Measurements from ENCODE around the gene OR4K1. TPM values are rescaled to one million over a fixed set of nuclear protein-coding genes. Genes with fewer than 3 reads are reported as not detected.

OR4K1 gene, protein sequence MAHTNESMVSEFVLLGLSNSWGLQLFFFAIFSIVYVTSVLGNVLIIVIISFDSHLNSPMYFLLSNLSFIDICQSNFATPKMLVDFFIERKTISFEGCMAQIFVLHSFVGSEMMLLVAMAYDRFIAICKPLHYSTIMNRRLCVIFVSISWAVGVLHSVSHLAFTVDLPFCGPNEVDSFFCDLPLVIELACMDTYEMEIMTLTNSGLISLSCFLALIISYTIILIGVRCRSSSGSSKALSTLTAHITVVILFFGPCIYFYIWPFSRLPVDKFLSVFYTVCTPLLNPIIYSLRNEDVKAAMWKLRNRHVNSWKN
- total RNA-seq = not detected in 3 replicates
- long read RNA-seq = 0 reads

DNA sequence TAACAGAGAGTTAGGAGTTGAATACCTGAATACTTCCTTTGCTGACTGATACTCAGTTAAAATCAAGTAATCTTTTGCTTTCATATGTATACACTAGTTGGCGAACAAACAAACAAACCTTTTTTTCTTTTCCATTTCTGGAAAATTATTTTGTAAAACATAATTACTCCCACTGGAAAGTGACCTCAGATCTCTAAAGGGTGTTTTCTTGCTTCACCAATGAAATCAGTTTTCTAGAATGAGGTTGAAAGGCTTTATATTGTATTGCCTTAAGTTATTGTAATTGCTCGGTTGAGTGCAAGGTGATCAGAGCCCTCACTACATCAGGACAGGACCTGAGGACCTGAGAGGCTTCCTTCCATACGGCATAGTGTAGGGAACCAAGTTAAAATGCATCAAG is at the start of gene OR4K1:
Gene OR4K1 (plus strand): TSS at position 301 of the 400 bp plus-strand sequence. CDS start 4,750 bp downstream, outside the sequence.
- Mint-ChIP-seq H3K36me3 (ENCODE audit: low read depth) (peaks cover 1% of the 10 kb centered on the region), H3K27me3 (ENCODE audit: low read depth) (no peaks in the 10 kb centered on the region), H3K4me1 (ENCODE audit: low read depth) (no peaks in the 10 kb centered on the region), H3K9me3 (ENCODE audit: low read depth) (peaks cover 44% of the 10 kb centered on the region), H3K27ac (ENCODE audit: unreplicated experiment) (no peak within 1 kb of the TSS), H3K4me3 (ENCODE audit: unreplicated experiment) (no peak within 1 kb of the TSS)
- no peak for DNase-seq (ENCODE audit: low spot score)
- TF ChIP-seq, protein P1, sequence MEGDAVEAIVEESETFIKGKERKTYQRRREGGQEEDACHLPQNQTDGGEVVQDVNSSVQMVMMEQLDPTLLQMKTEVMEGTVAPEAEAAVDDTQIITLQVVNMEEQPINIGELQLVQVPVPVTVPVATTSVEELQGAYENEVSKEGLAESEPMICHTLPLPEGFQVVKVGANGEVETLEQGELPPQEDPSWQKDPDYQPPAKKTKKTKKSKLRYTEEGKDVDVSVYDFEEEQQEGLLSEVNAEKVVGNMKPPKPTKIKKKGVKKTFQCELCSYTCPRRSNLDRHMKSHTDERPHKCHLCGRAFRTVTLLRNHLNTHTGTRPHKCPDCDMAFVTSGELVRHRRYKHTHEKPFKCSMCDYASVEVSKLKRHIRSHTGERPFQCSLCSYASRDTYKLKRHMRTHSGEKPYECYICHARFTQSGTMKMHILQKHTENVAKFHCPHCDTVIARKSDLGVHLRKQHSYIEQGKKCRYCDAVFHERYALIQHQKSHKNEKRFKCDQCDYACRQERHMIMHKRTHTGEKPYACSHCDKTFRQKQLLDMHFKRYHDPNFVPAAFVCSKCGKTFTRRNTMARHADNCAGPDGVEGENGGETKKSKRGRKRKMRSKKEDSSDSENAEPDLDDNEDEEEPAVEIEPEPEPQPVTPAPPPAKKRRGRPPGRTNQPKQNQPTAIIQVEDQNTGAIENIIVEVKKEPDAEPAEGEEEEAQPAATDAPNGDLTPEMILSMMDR (IDR thresholded peaks at IDR 0.05) = no peak

DNA sequence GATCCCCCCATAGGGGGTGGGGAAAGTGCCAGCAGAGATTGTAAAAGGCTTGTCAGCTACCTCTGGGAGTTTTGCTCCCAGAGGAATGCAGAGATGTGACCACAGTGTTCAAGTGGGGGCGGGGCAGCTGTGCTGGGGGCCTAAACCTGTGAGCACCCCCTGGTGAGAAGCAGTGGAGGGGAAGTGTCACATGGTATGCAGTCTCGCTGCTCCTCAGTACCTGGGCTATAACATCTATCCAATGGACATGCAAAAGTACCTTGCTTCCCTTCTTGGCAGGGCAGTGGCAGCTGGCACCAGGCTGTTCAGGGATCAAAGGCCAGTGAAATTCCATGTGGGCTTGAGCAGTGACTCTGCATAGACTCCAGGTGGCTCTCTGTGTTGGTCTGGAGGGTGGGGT is 35.4 kb upstream of the OR4K1 start:
- H3K9me3 Mint-ChIP-seq (ENCODE audit: low read depth) = peaks cover 43% of the 10 kb centered on the region
- TF ChIP-seq, protein P1 (IDR thresholded peaks at IDR 0.05) = no peak
- H3K36me3 Mint-ChIP-seq (ENCODE audit: low read depth) = no peaks in the 10 kb centered on the region
- DNase-seq (ENCODE audit: low spot score) = no peak
- H3K27me3 Mint-ChIP-seq (ENCODE audit: low read depth) = no peaks in the 10 kb centered on the region
- no peak overlapping the region for H3K27ac Mint-ChIP-seq (ENCODE audit: unreplicated experiment)
- no peaks in the 10 kb centered on the region for H3K4me1 Mint-ChIP-seq (ENCODE audit: low read depth)
- H3K4me3 Mint-ChIP-seq (ENCODE audit: unreplicated experiment) = no peak overlapping the region

DNA sequence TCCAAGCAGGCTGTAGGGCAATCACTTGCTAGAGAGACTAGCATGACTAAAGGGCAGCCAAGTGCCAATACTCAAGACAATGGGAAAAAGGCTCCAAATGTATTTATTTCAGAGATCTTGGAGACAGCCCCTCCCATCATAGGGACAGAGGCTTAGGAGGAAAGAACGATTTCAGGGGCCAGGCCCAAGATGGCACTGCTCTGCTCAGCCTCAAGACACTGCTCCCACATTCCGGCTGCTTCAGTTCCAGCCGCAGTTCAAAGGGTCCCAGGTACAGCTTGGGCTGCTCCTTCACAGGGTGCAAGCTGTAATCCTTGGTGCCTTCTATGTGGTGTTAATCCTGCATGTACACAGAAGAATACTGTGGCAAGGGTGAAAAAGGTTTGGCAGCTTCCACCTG is 29.7 kb upstream of the OR4K1 start:
- H3K9me3 Mint-ChIP-seq (ENCODE audit: low read depth) = peaks cover 69% of the 10 kb centered on the region
- H3K27me3 Mint-ChIP-seq (ENCODE audit: low read depth) = no peaks in the 10 kb centered on the region
- H3K4me3 Mint-ChIP-seq (ENCODE audit: unreplicated experiment) = no peak overlapping the region
- no peak for DNase-seq (ENCODE audit: low spot score)
- no peaks in the 10 kb centered on the region for H3K4me1 Mint-ChIP-seq (ENCODE audit: low read depth)
- H3K36me3 Mint-ChIP-seq (ENCODE audit: low read depth) = no peaks in the 10 kb centered on the region
- TF ChIP-seq, protein P1 (IDR thresholded peaks at IDR 0.05) = no peak
- no peak overlapping the region for H3K27ac Mint-ChIP-seq (ENCODE audit: unreplicated experiment)

DNA sequence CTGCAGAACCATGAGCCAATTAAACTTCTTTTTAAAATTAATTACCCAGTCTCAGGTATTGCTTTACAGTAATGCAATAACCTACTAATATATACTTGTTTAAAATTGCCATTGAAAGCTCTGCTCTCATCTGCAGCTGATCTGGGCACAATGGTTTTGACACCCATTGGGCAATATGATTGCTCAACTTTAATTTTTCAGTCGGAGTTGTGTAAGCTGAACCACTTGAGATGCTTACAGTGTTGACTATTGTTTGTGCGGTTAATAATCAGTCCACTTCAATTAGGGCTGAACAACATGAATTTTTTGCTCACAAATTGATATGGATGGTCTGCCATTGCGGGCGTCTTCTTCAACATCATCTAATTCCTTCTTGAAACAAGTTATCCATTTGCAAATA is 28.3 kb upstream of the OR4K1 start:
- TF ChIP-seq, protein P1 (IDR thresholded peaks at IDR 0.05) = no peak
- H3K27me3 Mint-ChIP-seq (ENCODE audit: low read depth) = no peaks in the 10 kb centered on the region
- no peak for DNase-seq (ENCODE audit: low spot score)
- H3K27ac Mint-ChIP-seq (ENCODE audit: unreplicated experiment) = no peak overlapping the region
- H3K9me3 Mint-ChIP-seq (ENCODE audit: low read depth) = peaks cover 67% of the 10 kb centered on the region
- H3K4me1 Mint-ChIP-seq (ENCODE audit: low read depth) = no peaks in the 10 kb centered on the region
- H3K36me3 Mint-ChIP-seq (ENCODE audit: low read depth) = no peaks in the 10 kb centered on the region
- H3K4me3 Mint-ChIP-seq (ENCODE audit: unreplicated experiment) = no peak overlapping the region

DNA sequence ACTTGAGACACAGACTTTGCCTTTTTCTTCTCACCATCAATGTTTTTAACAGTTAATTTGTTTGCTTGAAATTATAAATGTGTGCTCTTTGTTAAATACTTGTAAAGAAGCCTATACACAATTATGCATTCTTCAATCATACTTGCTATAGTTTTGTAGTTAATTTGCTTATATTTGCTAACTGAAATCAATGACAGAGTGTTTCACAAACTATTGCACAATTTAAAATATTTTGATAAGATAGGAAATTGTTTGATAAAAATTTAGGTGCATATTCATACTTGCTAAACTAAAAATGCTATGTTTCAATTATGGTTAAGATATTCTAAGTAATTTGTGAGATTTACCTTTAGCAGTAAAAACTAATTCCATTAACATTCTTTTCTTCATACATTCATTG is 24.1 kb upstream of the OR4K1 start:
- TF ChIP-seq, protein P1 (IDR thresholded peaks at IDR 0.05) = no peak
- no peak for DNase-seq (ENCODE audit: low spot score)
- no peak overlapping the region for H3K4me3 Mint-ChIP-seq (ENCODE audit: unreplicated experiment)
- H3K9me3 Mint-ChIP-seq (ENCODE audit: low read depth) = peaks cover 77% of the 10 kb centered on the region
- no peaks in the 10 kb centered on the region for H3K36me3 Mint-ChIP-seq (ENCODE audit: low read depth)
- H3K4me1 Mint-ChIP-seq (ENCODE audit: low read depth) = no peaks in the 10 kb centered on the region
- no peak overlapping the region for H3K27ac Mint-ChIP-seq (ENCODE audit: unreplicated experiment)
- no peaks in the 10 kb centered on the region for H3K27me3 Mint-ChIP-seq (ENCODE audit: low read depth)
